Bronchial epithelial cell (primary cell): ENCODE data around the gene SCAP. TPM values are rescaled to one million over a fixed set of nuclear protein-coding genes. Genes with fewer than 3 reads are reported as not detected.
"Not testable (repeated sequence)": the region's sequence is repeated elsewhere in the genome, so short reads cannot be mapped to it uniquely, and the experiment has no call there.

ENCODE experiments used
- DNase-seq: peaks from one replicate; pipeline ENCODE4 v3.0.0-alpha.2; 2010; ENCODE audit warnings: low read depth
- FAIRE-seq: peaks from 2 replicates; lab custom pipeline; 2011; peaks lifted over from hg19 to GRCh38; lab: Jason Lieb, UNC
- H3K27me3 ChIP-seq: 2 replicates; pipeline ENCODE4 v1.5.1; 2011; ENCODE audit warnings: low read length; ENCODE audit not compliant: control insufficient read depth, insufficient read depth
- H3K36me3 ChIP-seq: 2 replicates; pipeline ENCODE4 v1.5.1; 2011; ENCODE audit warnings: low read length; ENCODE audit not compliant: control insufficient read depth, insufficient read depth
- H3K4me3 ChIP-seq: 2 replicates; pipeline ENCODE4 v1.5.1; 2011; ENCODE audit warnings: mild to moderate bottlenecking, low read depth, low read length, control low read depth
- CTCF ChIP-seq: IDR thresholded peaks from 2 replicates; pipeline ENCODE4 v1.5.1; 2011; ENCODE audit warnings: mild to moderate bottlenecking, moderate library complexity, low read length, control low read depth, inconsistent platforms; ENCODE audit not compliant: insufficient read depth, severe bottlenecking
- total RNA-seq: library from RNA; depleted of rRNA; stranded (reverse); fragments of >200 nt; gene quantifications from 2 replicates; pipeline ENCODE4 v1.2.1, GENCODE V29; 2014

The SCAP gene
- total RNA-seq, 1 donor from 2014 or later: 55.0 TPM

- no peak for DNase-seq
- Histone ChIP-seq H3K36me3 (no peaks in the 10 kb centered on the region), H3K27me3 (no peaks in the 10 kb centered on the region), H3K4me3 (no peak overlapping the region)
- FAIRE-seq: no peak
- no peak for TF ChIP-seq CTCF
These were observed 98.6 kb downstream of the SCAP start for GRCh38 chr3:47377186-47377585.

GRCh38 chr3:47376393-47376792 is 99.3 kb downstream of the SCAP start:
- Histone ChIP-seq H3K36me3 (no peaks in the 10 kb centered on the region), H3K27me3 (no peaks in the 10 kb centered on the region), H3K4me3 (no peak overlapping the region)
- FAIRE-seq (no peak), DNase-seq (no peak)
- TF ChIP-seq CTCF: no peak

- no peaks in the 10 kb centered on the region for H3K27me3 ChIP-seq
These were observed 101.2 kb downstream of the SCAP start for GRCh38 chr3:47374587-47374986.

GRCh38 chr3:47370887-47371697 is 104.6 kb downstream of the SCAP start:
- DNase-seq (no peak), FAIRE-seq (no peak)
- H3K4me3 ChIP-seq: no peak overlapping the region
- peak; percentile 42 for TF ChIP-seq CTCF
- H3K36me3 ChIP-seq: no peaks in the 10 kb centered on the region
- no peaks in the 10 kb centered on the region for H3K27me3 ChIP-seq

More at GRCh38 chr3:47374587-47374986, 101.2 kb downstream of the SCAP start:
- DNase-seq (no peak), FAIRE-seq (no peak)
- Histone ChIP-seq H3K4me3 (no peak overlapping the region), H3K36me3 (no peaks in the 10 kb centered on the region)
- no peak for TF ChIP-seq CTCF

GRCh38 chr3:47370020-47370419 is 105.7 kb downstream of the SCAP start:
- FAIRE-seq, H3K36me3 ChIP-seq, DNase-seq: not testable (repeated sequence)

GRCh38 chr3:47367631-47368030 is 108.1 kb downstream of the SCAP start:
- FAIRE-seq (no peak), DNase-seq (no peak)
- H3K36me3 ChIP-seq: no peaks in the 10 kb centered on the region
- no peak overlapping the region for H3K4me3 ChIP-seq
- TF ChIP-seq CTCF: no peak
- H3K27me3 ChIP-seq: no peaks in the 10 kb centered on the region

More at GRCh38 chr3:47370020-47370419, 105.7 kb downstream of the SCAP start:
- H3K4me3 ChIP-seq, H3K27me3 ChIP-seq: not testable (repeated sequence)
